Left ventricle myocardium inferior (tissue), 1 donor: ENCODE results near the gene UCK1. TPM values are rescaled to one million over a fixed set of nuclear protein-coding genes. Genes with fewer than 3 reads are reported as not detected.

ENCODE experiments used
- DNase-seq: peaks from one replicate; pipeline ENCODE4 v3.0.0-alpha.2; 2020
- H3K27ac ChIP-seq: fragments of 200-600 bp; replicated peaks from 2 replicates; pipeline ENCODE4 v1.8.0; 2021
- H3K27me3 ChIP-seq: fragments of 200-600 bp; 2 replicates; pipeline ENCODE4 v1.8.0; 2021; ENCODE audit warnings: low read depth
- H3K36me3 ChIP-seq: fragments of 200-600 bp; 2 replicates; pipeline ENCODE4 v1.8.0; 2021
- H3K4me1 ChIP-seq: fragments of 200-600 bp; 2 replicates; pipeline ENCODE4 v1.8.0; 2021
- H3K4me3 ChIP-seq: fragments of 200-600 bp; 2 replicates; pipeline ENCODE4 v1.8.0; 2021; ENCODE audit warnings: mild to moderate bottlenecking, moderate library complexity
- H3K9me3 ChIP-seq: fragments of 200-600 bp; replicated peaks from 2 replicates; pipeline ENCODE4 v1.8.0; 2021
- intact Hi-C: fragments of 100-400 bp; cut with micrococcal nuclease; formaldehyde crosslinking; loops from one replicate; pipeline ENCODE4 v1.11.0; 2022
- total RNA-seq: library from RNA; stranded (reverse); fragmentation: NEBNext Ultra II Directional; extraction: Animal tissue kit (Norgen Biotek cat#: 25700); gene quantifications from one replicate; pipeline ENCODE4 v1.2.1, GENCODE V29; 2021
- TF ChIP-seq, protein P1 (sequence below): fragments of 200-600 bp; IDR thresholded peaks from 2 replicates; pipeline ENCODE4 v1.8.0; 2021; ENCODE audit warnings: antibody characterized with exemption, mild to moderate bottlenecking, borderline replicate concordance
- donor health status: DM: no; HTN: yes; CAD: no; lungs with severe emphysema.

UCK1 gene
- total RNA-seq, 1 donor from 2014 or later = 23.0 TPM

GRCh38 chr9:131495785-131496184 is 35.3 kb downstream of the UCK1 start:
- Histone ChIP-seq H3K36me3 (peaks cover 96% of the 10 kb centered on the region), H3K4me1 (no peaks in the 10 kb centered on the region), H3K27me3 (no peaks in the 10 kb centered on the region), H3K9me3 (no peaks in the 10 kb centered on the region), H3K4me3 (no peak overlapping the region), H3K27ac (no peak overlapping the region)
- intact Hi-C loops = no loop called here
- DNase-seq = no peak
- TF ChIP-seq, protein P1, sequence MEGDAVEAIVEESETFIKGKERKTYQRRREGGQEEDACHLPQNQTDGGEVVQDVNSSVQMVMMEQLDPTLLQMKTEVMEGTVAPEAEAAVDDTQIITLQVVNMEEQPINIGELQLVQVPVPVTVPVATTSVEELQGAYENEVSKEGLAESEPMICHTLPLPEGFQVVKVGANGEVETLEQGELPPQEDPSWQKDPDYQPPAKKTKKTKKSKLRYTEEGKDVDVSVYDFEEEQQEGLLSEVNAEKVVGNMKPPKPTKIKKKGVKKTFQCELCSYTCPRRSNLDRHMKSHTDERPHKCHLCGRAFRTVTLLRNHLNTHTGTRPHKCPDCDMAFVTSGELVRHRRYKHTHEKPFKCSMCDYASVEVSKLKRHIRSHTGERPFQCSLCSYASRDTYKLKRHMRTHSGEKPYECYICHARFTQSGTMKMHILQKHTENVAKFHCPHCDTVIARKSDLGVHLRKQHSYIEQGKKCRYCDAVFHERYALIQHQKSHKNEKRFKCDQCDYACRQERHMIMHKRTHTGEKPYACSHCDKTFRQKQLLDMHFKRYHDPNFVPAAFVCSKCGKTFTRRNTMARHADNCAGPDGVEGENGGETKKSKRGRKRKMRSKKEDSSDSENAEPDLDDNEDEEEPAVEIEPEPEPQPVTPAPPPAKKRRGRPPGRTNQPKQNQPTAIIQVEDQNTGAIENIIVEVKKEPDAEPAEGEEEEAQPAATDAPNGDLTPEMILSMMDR = no peak

DNA sequence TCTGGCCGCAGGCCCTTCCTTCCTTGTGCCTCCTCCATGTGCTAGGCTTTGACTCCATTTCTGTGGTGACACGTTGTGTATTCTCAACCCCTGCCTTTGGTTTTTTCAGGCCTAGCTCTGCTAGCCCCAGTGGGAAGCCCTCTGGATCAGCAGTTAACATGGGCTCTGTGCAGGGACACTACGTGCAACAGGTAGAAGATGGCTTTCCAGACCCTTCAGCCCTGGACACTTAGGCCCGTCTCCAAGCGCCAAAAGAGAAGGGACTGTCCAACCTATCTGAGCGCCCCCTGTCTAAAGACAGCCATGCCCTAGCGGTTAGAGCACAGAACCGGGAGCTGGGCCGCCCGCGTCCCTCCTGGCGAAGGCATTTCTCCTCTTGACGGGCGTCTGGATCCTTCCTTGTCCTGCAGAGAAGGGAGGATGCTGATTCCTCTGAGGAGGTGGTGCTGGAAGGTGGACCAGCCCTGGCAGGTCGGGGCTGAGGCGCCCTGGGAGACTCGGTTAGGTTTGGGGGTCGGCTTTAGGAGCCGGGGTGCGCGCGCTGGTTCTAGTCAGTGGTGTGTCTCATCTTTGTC is 36.7 kb downstream of the UCK1 start:
- no peak for DNase-seq
- H3K27ac ChIP-seq = no peak overlapping the region
- no peaks in the 10 kb centered on the region for H3K4me1 ChIP-seq
- intact Hi-C loops = no loop called here
- no peaks in the 10 kb centered on the region for H3K9me3 ChIP-seq
- peaks cover 100% of the 10 kb centered on the region for H3K36me3 ChIP-seq
- H3K27me3 ChIP-seq = no peaks in the 10 kb centered on the region
- TF ChIP-seq, protein P1 = no peak
- no peak overlapping the region for H3K4me3 ChIP-seq

GRCh38 chr9:131492070-131492469 is 39.0 kb downstream of the UCK1 start:
- Histone ChIP-seq H3K36me3 (peaks cover 100% of the 10 kb centered on the region), H3K27ac (no peak overlapping the region), H3K27me3 (no peaks in the 10 kb centered on the region), H3K9me3 (no peaks in the 10 kb centered on the region), H3K4me1 (peaks cover 9% of the 10 kb centered on the region), H3K4me3 (no peak overlapping the region)
- DNase-seq = no peak
- intact Hi-C loops = no loop called here
- TF ChIP-seq, protein P1 = no peak

GRCh38 chr9:131491001-131491710 is 39.9 kb downstream of the UCK1 start:
- no peaks in the 10 kb centered on the region for H3K9me3 ChIP-seq
- H3K36me3 ChIP-seq = peaks cover 100% of the 10 kb centered on the region
- TF ChIP-seq, protein P1 = no peak
- no peak overlapping the region for H3K27ac ChIP-seq
- H3K27me3 ChIP-seq = no peaks in the 10 kb centered on the region
- no peak for DNase-seq
- peaks cover 18% of the 10 kb centered on the region for H3K4me1 ChIP-seq
- intact Hi-C loops = no loop called here
- H3K4me3 ChIP-seq = no peak overlapping the region

DNA sequence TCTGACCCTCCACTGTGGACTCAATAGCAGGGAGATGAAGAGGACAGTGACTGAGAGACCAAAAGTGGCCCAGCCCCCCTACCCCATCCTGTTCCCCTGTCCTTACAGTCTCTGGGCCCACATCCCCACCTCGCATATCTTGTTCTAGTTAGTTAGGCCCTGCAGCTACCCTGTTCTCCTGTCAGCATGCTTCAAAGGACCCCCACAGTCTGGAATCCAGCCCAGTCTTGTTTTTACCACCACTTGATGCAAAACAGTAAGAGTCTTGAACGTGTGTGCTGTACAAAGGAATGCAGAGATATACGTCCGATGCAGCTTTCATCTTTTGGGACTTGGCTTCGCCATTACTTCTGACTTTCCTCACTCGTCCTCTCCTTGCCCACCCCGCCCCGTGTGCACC is 40.5 kb downstream of the UCK1 start:
- DNase-seq = no peak
- intact Hi-C loops = no loop called here
- H3K4me1 ChIP-seq = peaks cover 24% of the 10 kb centered on the region
- H3K27ac ChIP-seq = no peak overlapping the region
- peaks cover 100% of the 10 kb centered on the region for H3K36me3 ChIP-seq
- TF ChIP-seq, protein P1 = no peak
- no peak overlapping the region for H3K4me3 ChIP-seq
- H3K9me3 ChIP-seq = no peaks in the 10 kb centered on the region
- no peaks in the 10 kb centered on the region for H3K27me3 ChIP-seq
